Mesendoderm (in vitro differentiated cells): ENCODE data around the gene NT5DC4. TPM values are rescaled to one million over a fixed set of nuclear protein-coding genes. Genes with fewer than 3 reads are reported as not detected.

Source experiments
- DNase-seq: peaks from one replicate; pipeline ENCODE4 v3.0.0; 2013
- H2AK5ac ChIP-seq: 2 replicates; pipeline ENCODE4 v1.6.1; 2013; ENCODE audit warnings: low read length, inconsistent platforms
- H2BK120ac ChIP-seq: 2 replicates; pipeline ENCODE4 v1.6.1; 2013; ENCODE audit warnings: low read depth, mild to moderate bottlenecking, low read length, moderate library complexity, mixed read lengths
- H2BK15ac ChIP-seq: replicated peaks from 2 replicates; pipeline ENCODE4 v1.6.1; 2013; ENCODE audit warnings: low read depth, mild to moderate bottlenecking, moderate library complexity
- H2BK5ac ChIP-seq: 2 replicates; pipeline ENCODE4 v1.6.1; 2013; ENCODE audit warnings: low read length, inconsistent platforms
- H3K18ac ChIP-seq: 2 replicates; pipeline ENCODE4 v1.6.1; 2013; ENCODE audit warnings: mild to moderate bottlenecking, low read length, mixed read lengths
- H3K23ac ChIP-seq: one replicate; pipeline ENCODE4 v1.6.1; 2013; ENCODE audit warnings: low read length
- H3K27ac ChIP-seq: 2 replicates; pipeline ENCODE4 v1.5.1; 2013; ENCODE audit warnings: low read depth, mild to moderate bottlenecking, inconsistent platforms, low read length, moderate library complexity
- H3K27me3 ChIP-seq: 2 replicates; pipeline ENCODE4 v1.6.1; 2013; ENCODE audit warnings: low read length, control low read depth, mild to moderate bottlenecking, inconsistent platforms; ENCODE audit not compliant: insufficient read depth, poor library complexity
- H3K36me3 ChIP-seq: 2 replicates; pipeline ENCODE4 v1.6.1; 2013; ENCODE audit warnings: low read length, inconsistent platforms; ENCODE audit not compliant: control insufficient read depth, insufficient read depth
- H3K4ac ChIP-seq: one replicate; pipeline ENCODE4 v1.6.1; 2013; ENCODE audit warnings: low read depth, mild to moderate bottlenecking, low read length, moderate library complexity
- H3K4me1 ChIP-seq: 2 replicates; pipeline ENCODE4 v1.6.1; 2013; ENCODE audit warnings: low read depth, low read length, inconsistent platforms; ENCODE audit not compliant: control insufficient read depth
- H3K4me2 ChIP-seq: 2 replicates; pipeline ENCODE4 v1.6.1; 2013; ENCODE audit warnings: low read length
- H3K4me3 ChIP-seq: 2 replicates; pipeline ENCODE4 v1.5.1; 2013; ENCODE audit warnings: mild to moderate bottlenecking, low read length
- H3K56ac ChIP-seq: one replicate; pipeline ENCODE4 v1.6.1; 2013; ENCODE audit warnings: low read length
- H3K79me1 ChIP-seq: 2 replicates; pipeline ENCODE4 v1.6.1; 2013; ENCODE audit warnings: low read length, inconsistent platforms
- H3K79me2 ChIP-seq: 2 replicates; pipeline ENCODE4 v1.6.1; 2013; ENCODE audit warnings: mild to moderate bottlenecking, low read length; ENCODE audit not compliant: control insufficient read depth, insufficient read depth
- H3K9ac ChIP-seq: 2 replicates; pipeline ENCODE4 v1.6.1; 2013; ENCODE audit warnings: low read length, inconsistent platforms
- H4K5ac ChIP-seq: one replicate; pipeline ENCODE4 v1.6.1; 2013; ENCODE audit warnings: low read length
- H4K8ac ChIP-seq: one replicate; pipeline ENCODE4 v1.6.1; 2013; ENCODE audit warnings: low read depth, mild to moderate bottlenecking, control low read depth, low read length, moderate library complexity
- WGBS: extraction: QIAGEN DNeasy Blood & Tissue Kit; methylation state at CpG from one replicate; pipeline ENCODE4 v1.1.7; 2013; ENCODE audit warnings: low lambda C conversion rate, missing lambda C conversion rate; ENCODE audit not compliant: insufficient coverage; ENCODE audit errors: extremely low coverage; 5-methylcytosine and 5-hydroxymethylcytosine counted together
- polyA plus RNA-seq, 2 experiments: library from polyadenylated mRNA; stranded (reverse); fragments of 200-250 nt; gene quantifications; one replicate each; pipeline ENCODE4 v1.2.3, GENCODE V29; 2013

The NT5DC4 gene
- not detected for polyA plus RNA-seq (2013, experiment 1 of 2)
- polyA plus RNA-seq (2013, experiment 2 of 2) = 3.1 TPM

DNA sequence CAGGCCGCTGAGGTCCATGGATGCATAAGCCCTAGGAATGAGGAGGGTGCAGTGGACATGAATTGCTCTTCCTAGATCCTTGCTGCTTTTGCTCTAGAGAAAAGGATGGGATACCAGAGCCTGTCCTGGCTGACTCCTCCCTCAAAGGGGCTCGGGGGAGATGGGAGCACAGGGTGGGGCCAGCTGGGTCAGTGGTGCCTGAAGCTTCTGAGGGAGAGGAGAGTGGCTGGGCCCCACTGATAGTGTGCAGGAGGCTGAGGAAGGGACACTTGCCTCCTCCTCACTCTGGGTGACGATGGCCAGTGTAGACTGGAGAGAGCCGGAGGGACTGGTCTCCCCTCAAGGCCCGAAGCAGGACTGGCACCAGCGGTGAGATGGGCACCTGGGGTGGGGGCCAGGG, at the start of gene NT5DC4:
Gene NT5DC4, plus strand, starts transcription at position 236 of the 400 bp plus-strand sequence. Its CDS starts 60 bp downstream, at position 296.
- Histone ChIP-seq H4K8ac (no peak within 1 kb of the TSS), H3K4me3 (no peak within 1 kb of the TSS), H3K9ac (no peak within 1 kb of the TSS), H4K5ac (no peak within 1 kb of the TSS), H3K4me1 (no peaks in the 10 kb centered on the region), H3K4me2 (no peak within 1 kb of the TSS), H3K23ac (no peak within 1 kb of the TSS), H3K56ac (no peak within 1 kb of the TSS), H2BK120ac (no peak within 1 kb of the TSS), H3K18ac (no peak within 1 kb of the TSS), H2AK5ac (no peak within 1 kb of the TSS), H3K36me3 (no peaks in the 10 kb centered on the region), H3K27ac (no peak within 1 kb of the TSS), H3K79me2 (no peaks in the 10 kb centered on the region), H3K27me3 (no peaks in the 10 kb centered on the region), H2BK15ac (no peak within 1 kb of the TSS), H3K4ac (no peak within 1 kb of the TSS), H2BK5ac (no peak within 1 kb of the TSS), H3K79me1 (no peaks in the 10 kb centered on the region)
- DNase-seq = no peak
- no CpG with 5 or more reads among the region's 6 CpGs for WGBS

DNA sequence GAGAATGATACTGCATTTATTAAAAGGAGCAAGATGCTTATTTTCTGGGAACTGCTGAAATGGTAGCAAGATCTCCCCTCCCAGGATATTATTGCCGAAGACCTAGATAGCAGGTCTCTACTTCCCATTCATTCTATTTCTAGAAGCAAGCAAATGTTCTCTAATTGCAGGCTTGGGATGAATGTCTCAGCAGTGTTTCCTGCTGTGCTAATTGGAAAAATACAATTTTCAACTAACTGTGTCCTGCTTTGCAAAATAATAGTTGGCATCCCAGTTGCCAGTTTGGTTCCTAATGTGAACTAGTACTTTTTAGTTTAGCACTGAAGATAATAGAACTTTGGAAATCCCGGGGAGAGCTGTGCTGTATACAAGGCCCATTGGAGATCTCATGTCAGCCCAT, 49.0 kb upstream of the NT5DC4 start:
- no peak overlapping the region for H2AK5ac ChIP-seq
- H3K36me3 ChIP-seq = no peaks in the 10 kb centered on the region
- no peak overlapping the region for H3K23ac ChIP-seq
- WGBS = no CpG with 5 or more reads among the region's 2 CpGs
- no peaks in the 10 kb centered on the region for H3K79me1 ChIP-seq
- H3K4ac ChIP-seq = no peak overlapping the region
- H3K18ac ChIP-seq = no peak overlapping the region
- no peaks in the 10 kb centered on the region for H3K27me3 ChIP-seq
- peaks cover 5% of the 10 kb centered on the region for H3K4me1 ChIP-seq
- H4K8ac ChIP-seq = no peak overlapping the region
- no peak overlapping the region for H4K5ac ChIP-seq
- H2BK120ac ChIP-seq = no peak overlapping the region
- H2BK15ac ChIP-seq = no peak overlapping the region
- H3K4me2 ChIP-seq = no peak overlapping the region
- no peak overlapping the region for H3K4me3 ChIP-seq
- H3K9ac ChIP-seq = no peak overlapping the region
- no peak overlapping the region for H2BK5ac ChIP-seq
- DNase-seq = no peak
- H3K79me2 ChIP-seq = no peaks in the 10 kb centered on the region
- no peak overlapping the region for H3K27ac ChIP-seq
- no peak overlapping the region for H3K56ac ChIP-seq

DNA sequence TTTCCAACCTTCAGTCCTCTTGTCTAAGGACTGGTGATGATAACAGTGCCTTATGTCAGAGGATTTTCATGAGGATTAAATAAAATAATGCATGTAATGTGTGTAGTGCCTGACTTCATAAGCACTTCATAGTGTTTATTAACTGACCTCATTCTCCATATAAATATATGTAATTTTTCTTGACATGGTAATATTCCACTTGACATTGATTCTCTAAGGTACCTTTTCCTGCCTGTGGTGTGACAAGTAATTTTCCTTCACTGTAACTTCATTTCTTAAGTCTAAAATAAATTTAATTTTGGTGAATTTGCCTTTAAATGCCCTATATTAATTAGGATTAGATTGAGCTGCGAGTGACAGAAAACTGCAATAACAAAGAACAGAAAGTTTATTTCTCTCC, 47.8 kb upstream of the NT5DC4 start:
- Histone ChIP-seq H3K27ac (no peak overlapping the region), H2BK120ac (no peak overlapping the region), H2AK5ac (no peak overlapping the region), H3K27me3 (no peaks in the 10 kb centered on the region), H3K36me3 (no peaks in the 10 kb centered on the region), H3K79me1 (no peaks in the 10 kb centered on the region), H2BK5ac (no peak overlapping the region), H3K18ac (no peak overlapping the region), H3K56ac (no peak overlapping the region), H3K4ac (no peak overlapping the region), H4K5ac (no peak overlapping the region), H3K9ac (no peak overlapping the region), H4K8ac (no peak overlapping the region), H3K4me2 (no peak overlapping the region), H3K4me1 (peaks cover 5% of the 10 kb centered on the region), H3K4me3 (no peak overlapping the region), H2BK15ac (no peak overlapping the region), H3K79me2 (no peaks in the 10 kb centered on the region), H3K23ac (no peak overlapping the region)
- no peak for DNase-seq
- WGBS = no CpG with 5 or more reads among the region's 1 CpG

DNA sequence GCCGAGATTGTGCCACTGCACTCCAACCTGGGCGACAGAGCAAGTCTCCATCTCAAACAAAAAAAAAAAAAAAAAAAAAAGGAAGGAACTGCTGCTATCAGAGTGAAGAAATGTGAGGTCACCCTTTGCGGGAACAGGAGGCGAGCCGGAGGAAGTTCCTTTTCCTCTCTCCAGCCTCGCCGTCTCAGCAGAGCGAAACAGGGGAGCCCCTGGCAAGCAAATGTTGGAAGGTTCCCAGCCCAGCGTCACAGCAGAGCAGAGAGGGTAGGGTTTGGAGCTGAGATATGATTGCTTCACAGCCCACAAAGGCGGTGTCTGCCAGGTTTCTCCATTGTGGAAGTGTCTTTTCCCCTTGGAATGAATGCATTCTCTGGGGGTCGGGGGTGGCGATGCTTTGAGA, 46.6 kb upstream of the NT5DC4 start:
- DNase-seq = no peak
- Histone ChIP-seq H3K27ac (no peak overlapping the region), H3K27me3 (no peaks in the 10 kb centered on the region), H3K4me1 (peaks cover 5% of the 10 kb centered on the region), H3K4me3 (no peak overlapping the region), H3K23ac (no peak overlapping the region), H3K4ac (no peak overlapping the region), H3K18ac (no peak overlapping the region), H3K79me1 (no peaks in the 10 kb centered on the region), H2BK120ac (no peak overlapping the region), H3K4me2 (no peak overlapping the region), H2AK5ac (no peak overlapping the region), H3K79me2 (no peaks in the 10 kb centered on the region), H4K5ac (no peak overlapping the region), H3K36me3 (no peaks in the 10 kb centered on the region), H2BK15ac (no peak overlapping the region), H4K8ac (no peak overlapping the region), H3K56ac (peak overlapping the region; percentile 56), H3K9ac (no peak overlapping the region), H2BK5ac (no peak overlapping the region)
- no CpG with 5 or more reads among the region's 12 CpGs for WGBS

DNA sequence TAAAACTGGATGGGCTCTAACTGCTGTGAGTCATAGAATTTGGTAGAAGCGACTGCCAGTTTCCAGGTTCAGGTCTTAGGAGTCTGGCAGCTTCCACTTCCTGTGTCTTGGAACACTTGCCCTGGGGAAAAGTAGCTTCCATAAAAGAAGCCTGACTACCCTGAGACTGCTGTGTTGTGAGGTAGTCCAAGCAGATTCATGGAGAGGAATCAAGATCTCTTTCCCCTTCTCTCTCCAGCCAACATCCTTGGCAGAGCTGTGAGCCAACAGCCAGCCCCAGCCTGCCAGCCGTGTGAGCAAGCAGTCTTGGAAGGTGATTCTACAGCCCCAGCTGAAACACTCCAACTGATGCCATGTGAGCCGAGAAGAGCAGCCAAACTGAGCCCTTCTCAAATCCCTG, 41.3 kb upstream of the NT5DC4 start:
- Histone ChIP-seq H3K4me1 (peaks cover 13% of the 10 kb centered on the region), H4K8ac (no peak overlapping the region), H2AK5ac (no peak overlapping the region), H3K79me1 (no peaks in the 10 kb centered on the region), H3K4me2 (no peak overlapping the region), H3K9ac (no peak overlapping the region), H3K27ac (no peak overlapping the region), H2BK5ac (no peak overlapping the region), H3K4ac (no peak overlapping the region), H3K23ac (no peak overlapping the region), H3K4me3 (no peak overlapping the region), H3K27me3 (no peaks in the 10 kb centered on the region), H3K36me3 (no peaks in the 10 kb centered on the region), H4K5ac (no peak overlapping the region), H2BK15ac (no peak overlapping the region), H3K79me2 (no peaks in the 10 kb centered on the region), H2BK120ac (no peak overlapping the region), H3K56ac (peak overlapping the region; percentile 2), H3K18ac (no peak overlapping the region)
- DNase-seq = peak; percentile 46
- no CpG with 5 or more reads among the region's 3 CpGs for WGBS

DNA sequence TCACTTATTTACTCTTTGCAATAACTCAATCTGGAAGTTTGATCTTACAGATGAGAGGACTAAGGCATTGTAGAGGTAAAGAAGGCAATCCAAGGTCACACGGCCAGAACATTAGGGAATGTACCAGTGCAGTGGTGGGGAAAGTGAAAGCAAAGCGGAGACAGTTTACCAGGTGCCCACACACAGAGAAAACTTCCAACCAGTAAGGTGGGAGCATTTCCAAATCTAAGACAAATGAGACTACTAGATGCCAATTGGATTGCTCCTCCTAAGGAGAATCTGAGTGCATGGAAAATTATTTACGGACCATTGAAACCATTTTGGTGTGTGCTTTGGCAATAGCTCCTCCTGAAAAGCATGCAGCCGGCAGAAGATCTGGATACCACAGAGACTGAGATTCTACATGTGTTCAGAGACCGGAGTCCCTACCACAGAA, 40.1 kb upstream of the NT5DC4 start:
- Histone ChIP-seq H3K18ac (no peak overlapping the region), H3K4me1 (peaks cover 10% of the 10 kb centered on the region), H2BK15ac (no peak overlapping the region), H2BK5ac (no peak overlapping the region), H3K4me3 (no peak overlapping the region), H3K36me3 (no peaks in the 10 kb centered on the region), H3K9ac (no peak overlapping the region), H3K79me2 (no peaks in the 10 kb centered on the region), H4K8ac (no peak overlapping the region), H3K27ac (no peak overlapping the region), H3K56ac (no peak overlapping the region), H3K4me2 (no peak overlapping the region), H2BK120ac (no peak overlapping the region), H3K4ac (no peak overlapping the region), H3K23ac (no peak overlapping the region), H3K79me1 (no peaks in the 10 kb centered on the region), H4K5ac (no peak overlapping the region), H3K27me3 (no peaks in the 10 kb centered on the region), H2AK5ac (no peak overlapping the region)
- WGBS = no CpG with 5 or more reads among the region's 5 CpGs
- no peak for DNase-seq
